Prostate gland (tissue), 2 donors: ENCODE results near the gene DNAJC30.

Experiments used
- POLR2A ChIP-seq: fragments of 450-650 bp; IDR thresholded peaks from one replicate; pipeline ENCODE4 v1.6.1; 2016; ENCODE audit warnings: antibody characterized with exemption, mild to moderate bottlenecking
- TF ChIP-seq, protein P1 (sequence below), 4 experiments: fragments of 200-600 bp in 2 of 4; fragments of 450-650 bp in 2 of 4; sonication (generic) in 2 of 4; IDR thresholded peaks; 1 replicate in 3 of 4; 2 replicates in 1 of 4; pipeline ENCODE4 v1.5.1; 2016 to 2019; ENCODE audit warnings: antibody characterized with exemption in 4 of 4, mild to moderate bottlenecking in 2 of 4, moderate library complexity in 2 of 4

DNA sequence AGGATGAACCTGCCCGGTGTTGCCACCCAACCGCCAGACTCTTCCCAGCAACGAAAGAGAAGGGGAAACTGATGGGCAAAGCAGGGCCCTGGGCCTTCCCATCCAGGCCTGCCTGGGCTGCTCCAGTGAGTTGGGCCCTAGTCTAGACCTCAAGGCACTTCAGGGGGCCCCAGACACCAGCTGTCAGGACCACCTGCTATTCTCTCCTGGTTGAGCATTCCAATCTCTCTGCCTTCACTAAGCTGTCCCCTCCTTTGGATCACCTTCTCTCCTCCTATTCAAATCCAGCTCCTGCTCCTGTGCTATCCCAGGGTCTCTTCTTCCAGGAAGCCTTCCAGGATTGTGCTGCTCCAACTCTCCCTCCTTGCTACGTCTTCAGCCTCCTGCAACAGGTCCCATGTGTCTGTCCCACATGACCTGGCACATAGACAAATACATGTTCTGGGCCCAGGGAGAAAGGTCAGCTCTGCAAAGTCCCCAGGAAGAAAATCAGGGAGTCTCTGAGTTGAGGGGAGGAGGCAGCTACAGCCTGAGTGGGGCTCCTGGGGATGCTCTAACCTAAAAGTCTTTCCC lies 33.2 kb upstream of the DNAJC30 start:
- TF ChIP-seq, protein P1, sequence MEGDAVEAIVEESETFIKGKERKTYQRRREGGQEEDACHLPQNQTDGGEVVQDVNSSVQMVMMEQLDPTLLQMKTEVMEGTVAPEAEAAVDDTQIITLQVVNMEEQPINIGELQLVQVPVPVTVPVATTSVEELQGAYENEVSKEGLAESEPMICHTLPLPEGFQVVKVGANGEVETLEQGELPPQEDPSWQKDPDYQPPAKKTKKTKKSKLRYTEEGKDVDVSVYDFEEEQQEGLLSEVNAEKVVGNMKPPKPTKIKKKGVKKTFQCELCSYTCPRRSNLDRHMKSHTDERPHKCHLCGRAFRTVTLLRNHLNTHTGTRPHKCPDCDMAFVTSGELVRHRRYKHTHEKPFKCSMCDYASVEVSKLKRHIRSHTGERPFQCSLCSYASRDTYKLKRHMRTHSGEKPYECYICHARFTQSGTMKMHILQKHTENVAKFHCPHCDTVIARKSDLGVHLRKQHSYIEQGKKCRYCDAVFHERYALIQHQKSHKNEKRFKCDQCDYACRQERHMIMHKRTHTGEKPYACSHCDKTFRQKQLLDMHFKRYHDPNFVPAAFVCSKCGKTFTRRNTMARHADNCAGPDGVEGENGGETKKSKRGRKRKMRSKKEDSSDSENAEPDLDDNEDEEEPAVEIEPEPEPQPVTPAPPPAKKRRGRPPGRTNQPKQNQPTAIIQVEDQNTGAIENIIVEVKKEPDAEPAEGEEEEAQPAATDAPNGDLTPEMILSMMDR (IDR thresholded peaks at IDR 0.05) = no peak
- TF ChIP-seq POLR2A = no peak
